ENCODE results near the gene CDC37L1. TPM values are rescaled to one million over a fixed set of nuclear protein-coding genes. Genes with fewer than 3 reads are reported as not detected.
"Not testable (repeated sequence)": the region's sequence is repeated elsewhere in the genome, so short reads cannot be mapped to it uniquely, and the experiment has no call there.

Gene CDC37L1
- 11.3 and 12.1 TPM in 2 replicates for total RNA-seq

GRCh38 chr9:4679268-4680172 lies at the start of gene CDC37L1:
TSS of gene CDC37L1 (plus strand) at chr9:4679569. CDS start at chr9:4679768, 199 bp downstream.
- Mint-ChIP-seq H3K4me1 (peaks cover 7% of the 10 kb centered on the region), H3K36me3 (ENCODE audit: low read depth) (peaks cover 9% of the 10 kb centered on the region), H3K9me3 (no peaks in the 10 kb centered on the region), H3K4me3 (no peak within 1 kb of the TSS), H3K27ac (no peak within 1 kb of the TSS), H3K27me3 (no peaks in the 10 kb centered on the region)
- peak; percentile 100 for DNase-seq
- intact Hi-C loops (cut with micrococcal nuclease) = loop anchor here (1.0 to 5.0 kb wide), 8 partner anchors 10 to 1329 kb away; partner anchors contain the start of genes AK3, JAK2, PLGRKT and PLPP6

- no peaks in the 10 kb centered on the region for H3K36me3 Mint-ChIP-seq (ENCODE audit: low read depth)
- H3K9me3 Mint-ChIP-seq = no peaks in the 10 kb centered on the region
- H3K27me3 Mint-ChIP-seq = peaks cover 17% of the 10 kb centered on the region
- H3K4me1 Mint-ChIP-seq = no peaks in the 10 kb centered on the region
- no peak overlapping the region for H3K4me3 Mint-ChIP-seq
- DNase-seq = no peak
- intact Hi-C loops (cut with micrococcal nuclease) = no loop called here
- H3K27ac Mint-ChIP-seq = no peak overlapping the region
These were observed 48.5 kb upstream of the CDC37L1 start for GRCh38 chr9:4630836-4631235.

GRCh38 chr9:4638968-4639367 lies 40.4 kb upstream of the CDC37L1 start:
- no peaks in the 10 kb centered on the region for H3K36me3 Mint-ChIP-seq (ENCODE audit: low read depth)
- H3K27ac Mint-ChIP-seq = no peak overlapping the region
- peaks cover 15% of the 10 kb centered on the region for H3K27me3 Mint-ChIP-seq
- intact Hi-C loops (cut with micrococcal nuclease) = no loop called here
- no peaks in the 10 kb centered on the region for H3K9me3 Mint-ChIP-seq
- DNase-seq = no peak
- H3K4me3 Mint-ChIP-seq = no peak overlapping the region
- H3K4me1 Mint-ChIP-seq = no peaks in the 10 kb centered on the region

- no peak overlapping the region for H3K27ac Mint-ChIP-seq
- peaks cover 15% of the 10 kb centered on the region for H3K27me3 Mint-ChIP-seq
- no peaks in the 10 kb centered on the region for H3K36me3 Mint-ChIP-seq (ENCODE audit: low read depth)
- H3K4me3 Mint-ChIP-seq = no peak overlapping the region
- no peak for DNase-seq
- no peaks in the 10 kb centered on the region for H3K4me1 Mint-ChIP-seq
- H3K9me3 Mint-ChIP-seq = no peaks in the 10 kb centered on the region
- intact Hi-C loops (cut with micrococcal nuclease) = no loop called here
These were observed 39.9 kb upstream of the CDC37L1 start for GRCh38 chr9:4639420-4639819.

GRCh38 chr9:4640027-4640426 lies 39.3 kb upstream of the CDC37L1 start:
- intact Hi-C loops (cut with micrococcal nuclease) = loop anchor here (5.0 kb wide), 1 partner anchor 258 kb away; no protein-coding TSS in a partner anchor
- Mint-ChIP-seq H3K9me3 (no peaks in the 10 kb centered on the region), H3K4me1 (no peaks in the 10 kb centered on the region), H3K27ac (no peak overlapping the region), H3K27me3 (peaks cover 14% of the 10 kb centered on the region), H3K36me3 (ENCODE audit: low read depth) (no peaks in the 10 kb centered on the region), H3K4me3 (no peak overlapping the region)
- peak; percentile 80 for DNase-seq

- Mint-ChIP-seq H3K4me3 (no peak overlapping the region), H3K4me1 (no peaks in the 10 kb centered on the region), H3K9me3 (no peaks in the 10 kb centered on the region), H3K27me3 (peaks cover 3% of the 10 kb centered on the region), H3K36me3 (ENCODE audit: low read depth) (no peaks in the 10 kb centered on the region), H3K27ac (no peak overlapping the region)
- intact Hi-C loops (cut with micrococcal nuclease) = loop anchor here (5.0 kb wide), 1 partner anchor 260 kb away; no protein-coding TSS in a partner anchor
- DNase-seq = no peak
These were observed 37.0 kb upstream of the CDC37L1 start for GRCh38 chr9:4642351-4642750.

- DNase-seq = peak; percentile 47
- Mint-ChIP-seq H3K27me3 (peaks cover 14% of the 10 kb centered on the region), H3K36me3 (ENCODE audit: low read depth) (no peaks in the 10 kb centered on the region), H3K27ac (no peak overlapping the region), H3K9me3 (peaks cover 4% of the 10 kb centered on the region), H3K4me3 (no peak overlapping the region), H3K4me1 (peaks cover 7% of the 10 kb centered on the region)
- intact Hi-C loops (cut with micrococcal nuclease) = no loop called here
These were observed 25.3 kb upstream of the CDC37L1 start for GRCh38 chr9:4654084-4654483.

GRCh38 chr9:4654538-4654937 lies 24.8 kb upstream of the CDC37L1 start:
- H3K4me1 Mint-ChIP-seq = peaks cover 7% of the 10 kb centered on the region
- H3K9me3 Mint-ChIP-seq = peaks cover 4% of the 10 kb centered on the region
- intact Hi-C loops (cut with micrococcal nuclease) = no loop called here
- H3K27me3 Mint-ChIP-seq = peaks cover 12% of the 10 kb centered on the region
- H3K4me3 Mint-ChIP-seq = no peak overlapping the region
- no peak overlapping the region for H3K27ac Mint-ChIP-seq
- DNase-seq = no peak
- no peaks in the 10 kb centered on the region for H3K36me3 Mint-ChIP-seq (ENCODE audit: low read depth)

GRCh38 chr9:4656196-4656595 lies 23.2 kb upstream of the CDC37L1 start:
- H3K4me3 Mint-ChIP-seq; H3K4me1 Mint-ChIP-seq; H3K36me3 Mint-ChIP-seq (ENCODE audit: low read depth); H3K27ac Mint-ChIP-seq; H3K9me3 Mint-ChIP-seq; DNase-seq; intact Hi-C loops (cut with micrococcal nuclease): not testable (repeated sequence)
- H3K27me3 Mint-ChIP-seq = peaks cover 11% of the 10 kb centered on the region

- no peak for DNase-seq
- Mint-ChIP-seq H3K4me1 (peaks cover 9% of the 10 kb centered on the region), H3K36me3 (ENCODE audit: low read depth) (no peaks in the 10 kb centered on the region), H3K4me3 (no peak overlapping the region), H3K27ac (no peak overlapping the region), H3K27me3 (peaks cover 11% of the 10 kb centered on the region), H3K9me3 (peaks cover 4% of the 10 kb centered on the region)
- intact Hi-C loops (cut with micrococcal nuclease) = no loop called here
These were observed 22.7 kb upstream of the CDC37L1 start for GRCh38 chr9:4656621-4657020.

GRCh38 chr9:4657426-4658159 lies 21.8 kb upstream of the CDC37L1 start:
- Mint-ChIP-seq H3K4me3 (no peak overlapping the region), H3K27ac (no peak overlapping the region), H3K27me3 (peaks cover 11% of the 10 kb centered on the region), H3K9me3 (peaks cover 4% of the 10 kb centered on the region), H3K4me1 (peaks cover 14% of the 10 kb centered on the region), H3K36me3 (ENCODE audit: low read depth) (no peaks in the 10 kb centered on the region)
- DNase-seq = no peak
- intact Hi-C loops (cut with micrococcal nuclease) = no loop called here

- DNase-seq; H3K4me3 Mint-ChIP-seq; H3K36me3 Mint-ChIP-seq (ENCODE audit: low read depth); H3K27ac Mint-ChIP-seq; H3K9me3 Mint-ChIP-seq: not testable (repeated sequence)
- intact Hi-C loops (cut with micrococcal nuclease) = loop anchor here (5.0 to 10.0 kb wide), 3 partner anchors 58 to 794 kb away; partner anchors contain the start of genes CD274 and GLIS3
- H3K27me3 Mint-ChIP-seq = peaks cover 11% of the 10 kb centered on the region
- peaks cover 34% of the 10 kb centered on the region for H3K4me1 Mint-ChIP-seq
These were observed 18.7 kb upstream of the CDC37L1 start for GRCh38 chr9:4660665-4661064.

GRCh38 chr9:4661165-4661564 lies 18.2 kb upstream of the CDC37L1 start:
- Mint-ChIP-seq H3K9me3 (no peaks in the 10 kb centered on the region), H3K27me3 (peaks cover 11% of the 10 kb centered on the region), H3K36me3 (ENCODE audit: low read depth) (peaks cover 6% of the 10 kb centered on the region), H3K27ac (peak overlapping the region; percentile 3), H3K4me1 (peaks cover 39% of the 10 kb centered on the region), H3K4me3 (no peak overlapping the region)
- intact Hi-C loops (cut with micrococcal nuclease) = loop anchor here (5.0 to 10.0 kb wide), 3 partner anchors 59 to 794 kb away; partner anchors contain the start of genes CD274 and GLIS3
- no peak for DNase-seq

- H3K27ac Mint-ChIP-seq = peak overlapping the region; percentile 70
- H3K9me3 Mint-ChIP-seq = no peaks in the 10 kb centered on the region
- peaks cover 40% of the 10 kb centered on the region for H3K4me1 Mint-ChIP-seq
- intact Hi-C loops (cut with micrococcal nuclease) = loop anchor here (1.0 to 10.0 kb wide), 5 partner anchors 18 to 793 kb away; partner anchors contain the start of genes AK3, CD274, CDC37L1 and GLIS3
- no peak for DNase-seq
- H3K4me3 Mint-ChIP-seq = peak overlapping the region; percentile 87
- H3K36me3 Mint-ChIP-seq (ENCODE audit: low read depth) = peaks cover 6% of the 10 kb centered on the region
- peaks cover 9% of the 10 kb centered on the region for H3K27me3 Mint-ChIP-seq
These were observed 17.8 kb upstream of the CDC37L1 start for GRCh38 chr9:4661611-4662010.
